ENCODE results near the gene HHAT. TPM values are rescaled to one million over a fixed set of nuclear protein-coding genes. Genes with fewer than 3 reads are reported as not detected.

HHAT gene
- total RNA-seq, 1 donor from 2014 or later = 1.8 TPM

GRCh38 chr1:210310562-210311153, 18.0 kb upstream of the HHAT start:
- intact Hi-C loops (cut with DNase I) = loop anchor here (1.0 to 5.0 kb wide), 2 partner anchors 113 to 167 kb away; no protein-coding TSS in a partner anchor
- ATAC-seq (no peak), DNase-seq (ENCODE audit: missing footprints) (no peak)

GRCh38 chr1:210311726-210312493, 16.8 kb upstream of the HHAT start:
- ATAC-seq = peak; percentile 87
- no peak for DNase-seq (ENCODE audit: missing footprints)
- intact Hi-C loops (cut with DNase I) = loop anchor here (1.0 to 5.0 kb wide), 2 partner anchors 115 to 169 kb away; no protein-coding TSS in a partner anchor

- intact Hi-C loops (cut with DNase I) = loop anchor here (5.0 kb wide), 1 partner anchor 116 kb away; no protein-coding TSS in a partner anchor
- DNase-seq (ENCODE audit: missing footprints) = no peak
- no peak for ATAC-seq
Observed at GRCh38 chr1:210313046-210313595, 15.6 kb upstream of the HHAT start.

- intact Hi-C loops (cut with DNase I) = loop anchor here (5.0 kb wide), 1 partner anchor 117 kb away; no protein-coding TSS in a partner anchor
- no peak for ATAC-seq
Observed at GRCh38 chr1:210313921-210314320, 14.8 kb upstream of the HHAT start.

GRCh38 chr1:210315529-210315928, 13.2 kb upstream of the HHAT start:
- DNase-seq (ENCODE audit: missing footprints) (no peak), ATAC-seq (no peak)
- intact Hi-C loops (cut with DNase I) = no loop called here

More at GRCh38 chr1:210313921-210314320, 14.8 kb upstream of the HHAT start:
- DNase-seq (ENCODE audit: missing footprints) = no peak

- intact Hi-C loops (cut with DNase I) = no loop called here
- DNase-seq (ENCODE audit: missing footprints) (no peak), ATAC-seq (no peak)
Observed at GRCh38 chr1:210321131-210321530, 7.6 kb upstream of the HHAT start.

GRCh38 chr1:210321552-210321951, 7.2 kb upstream of the HHAT start:
- ATAC-seq = no peak
- no peak for DNase-seq (ENCODE audit: missing footprints)
- intact Hi-C loops (cut with DNase I) = no loop called here

GRCh38 chr1:210323957-210324356, 4.7 kb upstream of the HHAT start:
- DNase-seq (ENCODE audit: missing footprints) = no peak
- intact Hi-C loops (cut with DNase I) = no loop called here
- no peak for ATAC-seq

- no peak for ATAC-seq
- no peak for DNase-seq (ENCODE audit: missing footprints)
- intact Hi-C loops (cut with DNase I) = no loop called here
Observed at GRCh38 chr1:210325026-210325670, 3.6 kb upstream of the HHAT start.

GRCh38 chr1:210328032-210328745, 513 bp upstream of the HHAT start:
- DNase-seq (ENCODE audit: missing footprints) (no peak), ATAC-seq (peak; percentile 40)
- intact Hi-C loops (cut with DNase I) = no loop called here

GRCh38 chr1:210330279-210330866, 1.7 kb downstream of the HHAT start:
- intact Hi-C loops (cut with DNase I) = no loop called here
- ATAC-seq = no peak
- no peak for DNase-seq (ENCODE audit: missing footprints)

- intact Hi-C loops (cut with DNase I) = no loop called here
- ATAC-seq = no peak
- DNase-seq (ENCODE audit: missing footprints) = no peak
Observed at GRCh38 chr1:210332233-210332632, 3.5 kb downstream of the HHAT start.

- intact Hi-C loops (cut with DNase I) = no loop called here
- no peak for ATAC-seq
- DNase-seq (ENCODE audit: missing footprints) = no peak
Observed at GRCh38 chr1:210332719-210333398, 4.2 kb downstream of the HHAT start.

GRCh38 chr1:210335001-210335400, 6.3 kb downstream of the HHAT start:
- intact Hi-C loops (cut with DNase I) = no loop called here
- DNase-seq (ENCODE audit: missing footprints) = no peak
- no peak for ATAC-seq

- intact Hi-C loops (cut with DNase I) = no loop called here
- DNase-seq (ENCODE audit: missing footprints) = no peak
- no peak for ATAC-seq
Observed at GRCh38 chr1:210336362-210336761, 7.7 kb downstream of the HHAT start.

GRCh38 chr1:210339500-210339899, 10.8 kb downstream of the HHAT start:
- DNase-seq (ENCODE audit: missing footprints) = no peak
- intact Hi-C loops (cut with DNase I) = no loop called here
- no peak for ATAC-seq

- ATAC-seq (no peak), DNase-seq (ENCODE audit: missing footprints) (no peak)
- intact Hi-C loops (cut with DNase I) = no loop called here
Observed at GRCh38 chr1:210340311-210340710, 11.6 kb downstream of the HHAT start.

GRCh38 chr1:210340841-210341240, 12.1 kb downstream of the HHAT start:
- ATAC-seq (no peak), DNase-seq (ENCODE audit: missing footprints) (no peak)
- intact Hi-C loops (cut with DNase I) = no loop called here

All from Right ventricle myocardium inferior (tissue), 1 donor.